CD4-positive, alpha-beta T cell treated with Interferon alpha-2 for 1 hour (primary cell): ENCODE measurements around the gene WFIKKN2.
A peak's percentile ranks its signal among the peaks of the same experiment; 100 is the strongest.
"Not testable (repeated sequence)": the region's sequence is repeated elsewhere in the genome, so short reads cannot be mapped to it uniquely, and the experiment has no call there.

Source experiments
- DNase-seq, 2 donors: peaks; one replicate each; pipeline ENCODE4 v3.0.0-alpha.2; 2020 to 2022

The WFIKKN2 gene

GRCh38 chr17:50858486-50859225 is 23.3 kb downstream of the WFIKKN2 start:
- no peak for DNase-seq

GRCh38 chr17:50859727-50860126 is 24.3 kb downstream of the WFIKKN2 start:
- DNase-seq = not testable (repeated sequence)

- DNase-seq = no peak
Observed at GRCh38 chr17:50861334-50861676, 25.9 kb downstream of the WFIKKN2 start.

GRCh38 chr17:50861822-50862528 is 26.6 kb downstream of the WFIKKN2 start:
- DNase-seq = no peak

- peak; percentile 48 to 51 for DNase-seq
Observed at GRCh38 chr17:50863221-50863843, 27.9 kb downstream of the WFIKKN2 start.

- no peak for DNase-seq
Observed at GRCh38 chr17:50863931-50864330, 28.5 kb downstream of the WFIKKN2 start.

GRCh38 chr17:50864747-50865059 is 29.3 kb downstream of the WFIKKN2 start:
- no peak for DNase-seq

GRCh38 chr17:50865060-50865867 is 29.9 kb downstream of the WFIKKN2 start:
- DNase-seq = peak; percentile 43 to 62

GRCh38 chr17:50865868-50866260 is 30.5 kb downstream of the WFIKKN2 start:
- no peak for DNase-seq

GRCh38 chr17:50866261-50866949 is 31.0 kb downstream of the WFIKKN2 start, which contains the start of gene TOB1:
TOB1 (minus strand) TSS chr17:50866354; CDS start chr17:50864017, 2,337 bp downstream.
- peak; percentile 97 to 98 for DNase-seq

- DNase-seq = peak in 1 of 2 donors; percentile 62
Observed at GRCh38 chr17:50866950-50867362, 31.6 kb downstream of the WFIKKN2 start.

GRCh38 chr17:50867363-50868139 is 32.2 kb downstream of the WFIKKN2 start:
- peak; percentile 87 to 90 for DNase-seq

- DNase-seq = no peak
Observed at GRCh38 chr17:50868140-50868438, 32.7 kb downstream of the WFIKKN2 start.

GRCh38 chr17:50868602-50869001 is 33.2 kb downstream of the WFIKKN2 start:
- DNase-seq = no peak

- DNase-seq = peak; percentile 42 to 76
Observed at GRCh38 chr17:50871364-50871763, 36.0 kb downstream of the WFIKKN2 start.

GRCh38 chr17:50871898-50872297 is 36.5 kb downstream of the WFIKKN2 start:
- no peak for DNase-seq

GRCh38 chr17:50872710-50873424 is 37.5 kb downstream of the WFIKKN2 start:
- peak; percentile 32 to 62 for DNase-seq

GRCh38 chr17:50875074-50875473 is 39.7 kb downstream of the WFIKKN2 start:
- DNase-seq = no peak

- DNase-seq = not testable (repeated sequence)
Observed at GRCh38 chr17:50877042-50877441, 41.7 kb downstream of the WFIKKN2 start.

- no peak for DNase-seq
Observed at GRCh38 chr17:50877838-50878237, 42.5 kb downstream of the WFIKKN2 start.

GRCh38 chr17:50879086-50879485 is 43.7 kb downstream of the WFIKKN2 start:
- no peak for DNase-seq
